ENCODE measurements around the gene STK11IP. TPM values are rescaled to one million over a fixed set of nuclear protein-coding genes. Genes with fewer than 3 reads are reported as not detected.

The STK11IP gene
- total RNA-seq, 1 donor, result 10.3 TPM

GRCh38 chr2:219570194-219570923, 27.3 kb upstream of the STK11IP start:
- Histone ChIP-seq H3K9me3 (ENCODE audit: low read depth, low read length) (no peaks in the 10 kb centered on the region), H3K4me1 (ENCODE audit: insufficient read depth, low read length) (no peaks in the 10 kb centered on the region), H3K4me3 (ENCODE audit: low read length) (no peak overlapping the region), H3K27me3 (ENCODE audit: insufficient read depth, low read length) (peaks cover 33% of the 10 kb centered on the region)

GRCh38 chr2:219570924-219571310, 26.7 kb upstream of the STK11IP start:
- H3K9me3 ChIP-seq (ENCODE audit: low read depth, low read length), result no peaks in the 10 kb centered on the region
- H3K4me1 ChIP-seq (ENCODE audit: insufficient read depth, low read length), result no peaks in the 10 kb centered on the region
- H3K4me3 ChIP-seq (ENCODE audit: low read length), result no peak overlapping the region
- H3K27me3 ChIP-seq (ENCODE audit: insufficient read depth, low read length), result peaks cover 33% of the 10 kb centered on the region

GRCh38 chr2:219571311-219572236, 26.1 kb upstream of the STK11IP start, which contains the start of gene OBSL1:
TSS of gene OBSL1 (minus strand) at chr2:219571539. CDS start at chr2:219571232, 307 bp downstream.
- H3K27me3 ChIP-seq (ENCODE audit: insufficient read depth, low read length), result peaks cover 33% of the 10 kb centered on the region
- H3K4me3 ChIP-seq (ENCODE audit: low read length), result no peak within 1 kb of the TSS
- no peaks in the 10 kb centered on the region for H3K9me3 ChIP-seq (ENCODE audit: low read depth, low read length)
- H3K4me1 ChIP-seq (ENCODE audit: insufficient read depth, low read length), result no peaks in the 10 kb centered on the region

- H3K4me3 ChIP-seq (ENCODE audit: low read length), result no peak within 1 kb of the TSS
- no peaks in the 10 kb centered on the region for H3K4me1 ChIP-seq (ENCODE audit: insufficient read depth, low read length)
- H3K9me3 ChIP-seq (ENCODE audit: low read depth, low read length), result no peaks in the 10 kb centered on the region
- H3K27me3 ChIP-seq (ENCODE audit: insufficient read depth, low read length), result peaks cover 33% of the 10 kb centered on the region
These were observed 25.2 kb upstream of the STK11IP start, which contains the start of gene INHA for GRCh38 chr2:219572237-219573001. TSS of gene INHA (plus strand) at chr2:219572310. CDS start at chr2:219572375, 65 bp downstream.

- Histone ChIP-seq H3K4me3 (ENCODE audit: low read length) (no peak overlapping the region), H3K4me1 (ENCODE audit: insufficient read depth, low read length) (no peaks in the 10 kb centered on the region), H3K27me3 (ENCODE audit: insufficient read depth, low read length) (peaks cover 33% of the 10 kb centered on the region), H3K9me3 (ENCODE audit: low read depth, low read length) (no peaks in the 10 kb centered on the region)
These were observed 24.5 kb upstream of the STK11IP start for GRCh38 chr2:219573166-219573565.

- peaks cover 25% of the 10 kb centered on the region for H3K27me3 ChIP-seq (ENCODE audit: insufficient read depth, low read length)
These were observed 23.0 kb upstream of the STK11IP start for GRCh38 chr2:219574484-219575311.

GRCh38 chr2:219575566-219576504, 21.8 kb upstream of the STK11IP start:
- Histone ChIP-seq H3K9me3 (ENCODE audit: low read depth, low read length) (no peaks in the 10 kb centered on the region), H3K4me1 (ENCODE audit: insufficient read depth, low read length) (peaks cover 9% of the 10 kb centered on the region), H3K4me3 (ENCODE audit: low read length) (no peak overlapping the region), H3K27me3 (ENCODE audit: insufficient read depth, low read length) (peaks cover 18% of the 10 kb centered on the region)

More at GRCh38 chr2:219574484-219575311, 23.0 kb upstream of the STK11IP start:
- no peaks in the 10 kb centered on the region for H3K9me3 ChIP-seq (ENCODE audit: low read depth, low read length)
- H3K4me3 ChIP-seq (ENCODE audit: low read length), result no peak overlapping the region
- peaks cover 9% of the 10 kb centered on the region for H3K4me1 ChIP-seq (ENCODE audit: insufficient read depth, low read length)

GRCh38 chr2:219576505-219577388, 20.9 kb upstream of the STK11IP start:
- H3K4me1 ChIP-seq (ENCODE audit: insufficient read depth, low read length), result peaks cover 9% of the 10 kb centered on the region
- no peaks in the 10 kb centered on the region for H3K9me3 ChIP-seq (ENCODE audit: low read depth, low read length)
- H3K4me3 ChIP-seq (ENCODE audit: low read length), result no peak overlapping the region
- peaks cover 14% of the 10 kb centered on the region for H3K27me3 ChIP-seq (ENCODE audit: insufficient read depth, low read length)

GRCh38 chr2:219578811-219579613, 18.6 kb upstream of the STK11IP start:
- peaks cover 9% of the 10 kb centered on the region for H3K4me1 ChIP-seq (ENCODE audit: insufficient read depth, low read length)
- H3K4me3 ChIP-seq (ENCODE audit: low read length), result no peak overlapping the region
- no peaks in the 10 kb centered on the region for H3K27me3 ChIP-seq (ENCODE audit: insufficient read depth, low read length)
- no peaks in the 10 kb centered on the region for H3K9me3 ChIP-seq (ENCODE audit: low read depth, low read length)

- H3K27me3 ChIP-seq (ENCODE audit: insufficient read depth, low read length), result no peaks in the 10 kb centered on the region
- peaks cover 9% of the 10 kb centered on the region for H3K4me1 ChIP-seq (ENCODE audit: insufficient read depth, low read length)
- no peaks in the 10 kb centered on the region for H3K9me3 ChIP-seq (ENCODE audit: low read depth, low read length)
- no peak overlapping the region for H3K4me3 ChIP-seq (ENCODE audit: low read length)
These were observed 16.3 kb upstream of the STK11IP start for GRCh38 chr2:219581346-219581745.

- Histone ChIP-seq H3K27me3 (ENCODE audit: insufficient read depth, low read length) (no peaks in the 10 kb centered on the region), H3K9me3 (ENCODE audit: low read depth, low read length) (no peaks in the 10 kb centered on the region), H3K4me1 (ENCODE audit: insufficient read depth, low read length) (no peaks in the 10 kb centered on the region), H3K4me3 (ENCODE audit: low read length) (no peak overlapping the region)
These were observed 6.6 kb upstream of the STK11IP start for GRCh38 chr2:219591091-219591490.

- Histone ChIP-seq H3K9me3 (ENCODE audit: low read depth, low read length) (no peaks in the 10 kb centered on the region), H3K4me1 (ENCODE audit: insufficient read depth, low read length) (peaks cover 8% of the 10 kb centered on the region), H3K27me3 (ENCODE audit: insufficient read depth, low read length) (no peaks in the 10 kb centered on the region), H3K4me3 (ENCODE audit: low read length) (no peak overlapping the region)
These were observed 4.9 kb upstream of the STK11IP start for GRCh38 chr2:219592736-219593135.

Measured in mononuclear cell (primary cell).